ENCODE data around the gene CIB1.

- TF ChIP-seq CTCF (conservative IDR thresholded peaks at IDR 0.05) (no peak), EZH2 (IDR thresholded peaks at IDR 0.05; ENCODE audit: low read depth) (no peak)
Observed at GRCh38 chr15:90213818-90214204, 19.9 kb downstream of the CIB1 start.
